ENCODE results near the gene TMEM38B. TPM values are rescaled to one million over a fixed set of nuclear protein-coding genes. Genes with fewer than 3 reads are reported as not detected.
A peak's percentile ranks its signal among the peaks of the same experiment; 100 is the strongest.

TMEM38B gene
- total RNA-seq, 1 donor from 2014 or later: 21.1 TPM

DNA sequence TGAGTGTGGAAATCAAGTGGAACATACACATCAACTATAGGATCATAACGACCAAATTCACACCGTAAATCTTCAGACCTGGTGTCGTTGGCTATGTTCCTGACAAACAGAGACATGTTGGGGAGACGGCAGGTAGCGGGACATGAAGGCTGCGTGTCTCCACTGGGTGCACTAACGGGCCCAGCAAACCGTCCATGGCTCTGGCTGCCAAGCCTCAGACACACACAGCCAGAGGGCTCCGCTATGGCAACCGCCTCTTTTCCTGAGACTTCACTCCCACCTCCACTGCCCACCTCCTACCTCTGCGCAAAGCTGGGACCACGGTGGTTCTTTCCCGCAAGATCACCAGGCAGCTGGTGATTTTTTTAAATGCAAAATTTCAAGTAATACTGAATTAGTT, 16.3 kb downstream of the TMEM38B start:
- Histone ChIP-seq H3K27ac (no peak overlapping the region), H3K4me3 (no peak overlapping the region), H3K4me1 (peaks cover 4% of the 10 kb centered on the region), H3K9ac (no peak overlapping the region), H3K4me2 (no peak overlapping the region), H3K9me3 (ENCODE audit: low read depth) (peaks cover 4% of the 10 kb centered on the region), H2AFZ (replicated peaks) (no peak overlapping the region), H3F3A (ENCODE audit: low read depth) (peaks cover 2% of the 10 kb centered on the region), H3K79me2 (ENCODE audit: low read depth) (no peaks in the 10 kb centered on the region), H3K27me3 (no peaks in the 10 kb centered on the region), H3K36me3 (no peaks in the 10 kb centered on the region), H4K20me1 (ENCODE audit: low read depth) (peaks cover under 1% of the 10 kb centered on the region)
- Mint-ChIP-seq H3K4me1 (peaks cover 2% of the 10 kb centered on the region), H3K36me3 (peaks cover 40% of the 10 kb centered on the region), H3K27ac (no peak overlapping the region), H3K4me3 (no peak overlapping the region), H3K27me3 (ENCODE audit: insufficient read depth, low read depth) (peaks cover 2% of the 10 kb centered on the region), H3K9me3 (peaks cover 6% of the 10 kb centered on the region)
- TF ChIP-seq CTCF (IDR thresholded peaks at IDR 0.05) (no peak), EZH2 (IDR thresholded peaks at IDR 0.05) (no peak), EZH2phosphoT487 (IDR thresholded peaks at IDR 0.05) (no peak)
- no peak for DNase-seq (ENCODE audit: low spot score)

DNA sequence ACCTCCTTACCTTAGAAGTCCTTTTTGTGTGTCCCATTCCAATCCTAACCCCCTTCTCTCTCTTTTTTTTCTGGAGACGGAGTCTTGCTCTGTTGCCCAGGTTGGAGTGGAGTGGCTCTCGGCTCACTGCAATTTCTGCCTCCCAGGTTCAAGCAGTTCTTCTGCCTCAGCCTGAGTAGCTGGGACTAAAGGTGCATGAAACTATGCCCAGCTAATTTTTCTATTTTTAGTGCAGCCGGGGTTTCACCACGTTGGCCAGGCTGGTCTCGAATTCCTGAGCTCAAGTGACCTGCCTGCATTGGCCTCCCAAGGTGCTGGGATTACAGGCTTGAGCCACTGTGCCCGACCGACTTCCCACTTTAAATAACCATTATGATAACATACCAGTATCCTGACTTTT, 17.5 kb downstream of the TMEM38B start:
- no peak overlapping the region for H3K4me2 ChIP-seq
- H3K36me3 ChIP-seq: no peaks in the 10 kb centered on the region
- no peak overlapping the region for H3K4me3 ChIP-seq
- peaks cover 10% of the 10 kb centered on the region for H3F3A ChIP-seq (ENCODE audit: low read depth)
- TF ChIP-seq CTCF (IDR thresholded peaks at IDR 0.05): no peak
- TF ChIP-seq EZH2phosphoT487 (IDR thresholded peaks at IDR 0.05): no peak
- no peak for TF ChIP-seq EZH2 (IDR thresholded peaks at IDR 0.05)
- Mint-ChIP-seq H3K4me1 (peaks cover 8% of the 10 kb centered on the region), H3K9me3 (peaks cover 8% of the 10 kb centered on the region), H3K27me3 (ENCODE audit: insufficient read depth, low read depth) (peaks cover 2% of the 10 kb centered on the region), H3K4me3 (no peak overlapping the region), H3K27ac (no peak overlapping the region), H3K36me3 (peaks cover 41% of the 10 kb centered on the region)
- no peak overlapping the region for H2AFZ ChIP-seq (replicated peaks)
- DNase-seq (ENCODE audit: low spot score): no peak
- no peak overlapping the region for H3K9ac ChIP-seq
- no peaks in the 10 kb centered on the region for H3K27me3 ChIP-seq
- peaks cover 4% of the 10 kb centered on the region for H3K9me3 ChIP-seq (ENCODE audit: low read depth)
- H4K20me1 ChIP-seq (ENCODE audit: low read depth): peaks cover 3% of the 10 kb centered on the region
- H3K27ac ChIP-seq: no peak overlapping the region
- H3K4me1 ChIP-seq: peaks cover 16% of the 10 kb centered on the region
- no peaks in the 10 kb centered on the region for H3K79me2 ChIP-seq (ENCODE audit: low read depth)

- TF ChIP-seq CTCF (IDR thresholded peaks at IDR 0.05): no peak
- no peak for TF ChIP-seq EZH2phosphoT487 (IDR thresholded peaks at IDR 0.05)
- TF ChIP-seq EZH2 (IDR thresholded peaks at IDR 0.05): no peak
- Mint-ChIP-seq H3K27me3 (ENCODE audit: insufficient read depth, low read depth) (peaks cover 2% of the 10 kb centered on the region), H3K4me3 (no peak overlapping the region)
Measured at GRCh38 chr9:105712297-105712696, 18.0 kb downstream of the TMEM38B start.

More at GRCh38 chr9:105712297-105712696, 18.0 kb downstream of the TMEM38B start:
- Histone ChIP-seq H3K27me3 (no peaks in the 10 kb centered on the region), H2AFZ (replicated peaks) (no peak overlapping the region), H3K36me3 (no peaks in the 10 kb centered on the region), H3K27ac (no peak overlapping the region), H3K79me2 (ENCODE audit: low read depth) (no peaks in the 10 kb centered on the region), H3K4me3 (no peak overlapping the region), H3K4me1 (peaks cover 17% of the 10 kb centered on the region), H4K20me1 (ENCODE audit: low read depth) (peaks cover 3% of the 10 kb centered on the region), H3F3A (ENCODE audit: low read depth) (peaks cover 10% of the 10 kb centered on the region), H3K9ac (no peak overlapping the region), H3K9me3 (ENCODE audit: low read depth) (peaks cover 4% of the 10 kb centered on the region), H3K4me2 (no peak overlapping the region)
- peaks cover 42% of the 10 kb centered on the region for H3K36me3 Mint-ChIP-seq
- DNase-seq (ENCODE audit: low spot score): no peak
- peak overlapping the region; percentile 39 for H3K27ac Mint-ChIP-seq
- H3K9me3 Mint-ChIP-seq: peaks cover 8% of the 10 kb centered on the region
- H3K4me1 Mint-ChIP-seq: peaks cover 8% of the 10 kb centered on the region
